H9 (cell line): ENCODE results near the gene SLC26A9. TPM values are rescaled to one million over a fixed set of nuclear protein-coding genes. Genes with fewer than 3 reads are reported as not detected.

ENCODE experiments used
- DNase-seq: peaks from one replicate; pipeline ENCODE4 v3.0.0-alpha.2; 2017
- H2AFZ ChIP-seq: one replicate; pipeline ENCODE4 v1.6.1; 2013; ENCODE audit warnings: mild to moderate bottlenecking, low read length, control low read depth, moderate library complexity
- H2AK5ac ChIP-seq: 2 replicates; pipeline ENCODE4 v1.6.1; 2013; ENCODE audit warnings: low read length, control low read depth, mixed read lengths; ENCODE audit not compliant: insufficient read length
- H2BK120ac ChIP-seq: one replicate; pipeline ENCODE4 v1.6.1; 2013; ENCODE audit warnings: low read depth, mild to moderate bottlenecking, low read length, control low read depth, inconsistent platforms; ENCODE audit not compliant: poor library complexity, severe bottlenecking
- H2BK12ac ChIP-seq: 2 replicates; pipeline ENCODE4 v1.6.1; 2013; ENCODE audit warnings: low read length, control low read depth, mixed read lengths, low read depth; ENCODE audit not compliant: insufficient read length
- H2BK15ac ChIP-seq: 2 replicates; pipeline ENCODE4 v1.6.1; 2013; ENCODE audit warnings: low read depth, low read length, control low read depth
- H2BK20ac ChIP-seq: one replicate; pipeline ENCODE4 v1.6.1; 2013; ENCODE audit warnings: low read depth, mild to moderate bottlenecking, low read length, control low read depth, inconsistent platforms; ENCODE audit not compliant: poor library complexity, severe bottlenecking
- H2BK5ac ChIP-seq: 2 replicates; pipeline ENCODE4 v1.6.1; 2013; ENCODE audit warnings: low read length, control low read depth, mixed read lengths; ENCODE audit not compliant: insufficient read length
- H3K14ac ChIP-seq: 2 replicates; pipeline ENCODE4 v1.6.1; 2013; ENCODE audit warnings: low read length, control low read depth; ENCODE audit not compliant: insufficient read depth
- H3K18ac ChIP-seq: 2 replicates; pipeline ENCODE4 v1.6.1; 2013; ENCODE audit warnings: low read depth, mild to moderate bottlenecking, mixed read lengths, low read length, control low read depth; ENCODE audit not compliant: insufficient read length
- H3K23ac ChIP-seq: 2 replicates; pipeline ENCODE4 v1.6.1; 2013; ENCODE audit warnings: low read length, control low read depth, mixed read lengths, low read depth; ENCODE audit not compliant: insufficient read length
- H3K23me2 ChIP-seq: 2 replicates; pipeline ENCODE4 v1.6.1; 2013; ENCODE audit warnings: low read depth, mild to moderate bottlenecking, mixed read lengths, low read length, control low read depth; ENCODE audit not compliant: insufficient read length, poor library complexity, severe bottlenecking
- H3K27ac ChIP-seq: 2 replicates; pipeline ENCODE4 v1.5.1; 2013; ENCODE audit warnings: low read length, control low read depth, mixed read lengths, low read depth; ENCODE audit not compliant: insufficient read length
- H3K27me3 ChIP-seq: 2 replicates; pipeline ENCODE4 v1.6.1; 2013; ENCODE audit warnings: low read length, control low read depth, inconsistent platforms; ENCODE audit not compliant: insufficient read depth
- H3K4ac ChIP-seq: 2 replicates; pipeline ENCODE4 v1.6.1; 2013; ENCODE audit warnings: low read depth, mild to moderate bottlenecking, control low read depth, inconsistent platforms, low read length, moderate library complexity
- H3K4me1 ChIP-seq: 2 replicates; pipeline ENCODE4 v1.6.1; 2013; ENCODE audit warnings: low read length, control low read depth, inconsistent platforms; ENCODE audit not compliant: insufficient read depth
- H3K4me2 ChIP-seq: 2 replicates; pipeline ENCODE4 v1.6.1; 2013; ENCODE audit warnings: low read length, control low read depth, mixed read lengths; ENCODE audit not compliant: insufficient read length, insufficient read depth
- H3K56ac ChIP-seq: 2 replicates; pipeline ENCODE4 v1.6.1; 2013; ENCODE audit warnings: low read depth, mild to moderate bottlenecking, mixed read lengths, low read length, control low read depth; ENCODE audit not compliant: insufficient read length
- H3K79me1 ChIP-seq: 2 replicates; pipeline ENCODE4 v1.6.1; 2013; ENCODE audit warnings: low read depth, mild to moderate bottlenecking, moderate library complexity, low read length, control low read depth, inconsistent platforms; ENCODE audit not compliant: insufficient read depth, poor library complexity, severe bottlenecking
- H3K79me2 ChIP-seq: 2 replicates; pipeline ENCODE4 v1.6.1; 2013; ENCODE audit warnings: low read length, control low read depth, inconsistent platforms; ENCODE audit not compliant: insufficient read depth
- H3K9ac ChIP-seq: 2 replicates; pipeline ENCODE4 v1.6.1; 2013; ENCODE audit warnings: low read length, control low read depth, mixed read lengths; ENCODE audit not compliant: insufficient read length; ENCODE audit errors: extremely low read depth
- H3K9me3 ChIP-seq: one replicate; pipeline ENCODE4 v1.6.1; 2013; ENCODE audit warnings: low read depth, low read length, inconsistent platforms; ENCODE audit not compliant: control insufficient read depth
- H3T11ph ChIP-seq: one replicate; pipeline ENCODE4 v1.6.1; 2013; ENCODE audit warnings: mild to moderate bottlenecking, low read length, control low read depth, inconsistent platforms
- H4K20me1 ChIP-seq: one replicate; pipeline ENCODE4 v1.6.1; 2013; ENCODE audit not compliant: control insufficient read depth, insufficient read length, insufficient read depth
- H4K5ac ChIP-seq: 2 replicates; pipeline ENCODE4 v1.6.1; 2013; ENCODE audit warnings: low read depth, mild to moderate bottlenecking, mixed read lengths, low read length, control low read depth; ENCODE audit not compliant: insufficient read length
- H4K8ac ChIP-seq: replicated peaks from 2 replicates; pipeline ENCODE4 v1.6.1; 2013; ENCODE audit warnings: low read length, control low read depth, mixed read lengths, low read depth; ENCODE audit not compliant: insufficient read length
- H4K91ac ChIP-seq: 2 replicates; pipeline ENCODE4 v1.6.1; 2013; ENCODE audit warnings: low read depth, mild to moderate bottlenecking, moderate library complexity, mixed read lengths, low read length, control low read depth; ENCODE audit not compliant: insufficient read length
- H3K27ac Mint-ChIP-seq, 3 experiments: 2 replicates in 2 of 3; 3 replicates in 1 of 3; pipeline ENCODE4 v1.8.0; 2020 to 2021; ENCODE audit warnings: mixed read lengths in 3 of 3, mild to moderate bottlenecking in 1 of 3, moderate library complexity in 1 of 3
- H3K27me3 Mint-ChIP-seq: 2 replicates; pipeline ENCODE4 v1.8.0; 2021; ENCODE audit warnings: low read depth, mild to moderate bottlenecking, moderate library complexity, mixed read lengths
- H3K36me3 Mint-ChIP-seq, 3 experiments: 2 replicates in 2 of 3; 3 replicates in 1 of 3; pipeline ENCODE4 v1.8.0; 2020 to 2021; ENCODE audit warnings: low read depth in 3 of 3, mixed read lengths in 3 of 3; ENCODE audit not compliant: insufficient read depth in 1 of 3
- H3K4me1 Mint-ChIP-seq, 2 experiments: 2 replicates each; pipeline ENCODE4 v1.8.0; 2020; ENCODE audit warnings: mixed read lengths in 2 of 2
- H3K4me3 Mint-ChIP-seq, 2 experiments: 2 replicates in 1 of 2; 3 replicates in 1 of 2; pipeline ENCODE4 v1.8.0; 2020 to 2021; ENCODE audit warnings: mild to moderate bottlenecking in 2 of 2, mixed read lengths in 2 of 2, moderate library complexity in 1 of 2
- H3K9me3 Mint-ChIP-seq, 2 experiments: 2 replicates in 1 of 2; 3 replicates in 1 of 2; pipeline ENCODE4 v1.8.0; 2020; ENCODE audit warnings: mild to moderate bottlenecking in 2 of 2, mixed read lengths in 2 of 2, moderate library complexity in 1 of 2
- WGBS: extraction: QIAGEN DNeasy Blood & Tissue Kit; methylation state at CpG from one replicate; pipeline ENCODE4 v1.1.7; 2013; ENCODE audit warnings: missing lambda C conversion rate, low lambda C conversion rate, mixed read lengths; ENCODE audit not compliant: insufficient read length; ENCODE audit errors: extremely low coverage; 5-methylcytosine and 5-hydroxymethylcytosine counted together
- total RNA-seq: library from RNA; stranded (reverse); gene quantifications from 2 replicates; pipeline ENCODE4 v1.2.1, GENCODE V29; 2021
- TF ChIP-seq, protein P1 (sequence below): fragments of 200-600 bp; sonication (generic); conservative IDR thresholded peaks from 3 replicates; pipeline ENCODE4 v1.8.0; 2021; ENCODE audit warnings: antibody characterized with exemption, mild to moderate bottlenecking

The SLC26A9 gene
- total RNA-seq, 1 experiment from 2014 or later, result not detected

DNA sequence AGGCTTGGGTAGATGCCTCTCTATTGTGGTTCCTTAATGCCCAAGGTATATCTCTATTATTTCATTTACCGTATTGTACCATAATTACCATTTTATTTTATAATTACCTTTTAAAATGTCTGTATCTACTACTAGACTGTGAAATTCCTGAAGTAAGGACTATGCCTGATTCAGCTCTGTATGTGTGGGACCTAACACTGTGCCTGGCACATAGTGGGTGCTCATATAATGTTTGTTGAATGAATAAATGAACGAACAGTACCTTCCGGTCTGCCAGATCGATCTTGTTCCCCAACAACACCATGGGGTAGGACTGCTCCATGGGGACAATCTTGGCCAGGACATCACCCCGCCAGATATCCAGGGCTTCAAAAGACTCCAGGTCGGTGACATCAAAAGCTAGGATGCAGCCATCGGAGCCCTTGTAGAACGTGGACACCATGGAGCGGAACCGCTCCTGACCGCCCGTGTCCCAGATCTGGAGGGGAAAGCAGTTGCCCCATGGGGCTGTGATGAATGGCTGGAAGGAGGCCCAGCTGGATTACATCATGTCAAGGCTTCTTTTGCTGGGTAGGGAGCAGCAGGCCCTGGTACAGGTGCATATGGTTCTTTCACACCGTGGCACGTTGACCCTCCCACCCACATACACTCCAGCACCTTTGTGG lies 49.1 kb upstream of the SLC26A9 start:
- no peak overlapping the region for H3K14ac ChIP-seq
- H3K4me2 ChIP-seq, result no peak overlapping the region
- H4K5ac ChIP-seq, result no peak overlapping the region
- no peaks in the 10 kb centered on the region for H3K79me1 ChIP-seq
- Mint-ChIP-seq H3K27me3 (peaks cover 28% of the 10 kb centered on the region), H3K9me3 (no peaks in the 10 kb centered on the region), H3K4me3 (no peak overlapping the region), H3K36me3 (no peaks in the 10 kb centered on the region; a peak in 1 of 7 replicates), H3K4me1 (peaks cover 20 to 24% of the 10 kb centered on the region in 2 experiments), H3K27ac (no peak overlapping the region)
- no peak overlapping the region for H3K27ac ChIP-seq
- H3K9me3 ChIP-seq, result no peaks in the 10 kb centered on the region
- H3K79me2 ChIP-seq, result no peaks in the 10 kb centered on the region
- H3K56ac ChIP-seq, result no peak overlapping the region
- H2BK20ac ChIP-seq, result no peak overlapping the region
- no peaks in the 10 kb centered on the region for H3K23me2 ChIP-seq
- H2BK5ac ChIP-seq, result no peak overlapping the region
- H2AK5ac ChIP-seq, result no peak overlapping the region
- H3K9ac ChIP-seq, result no peak overlapping the region
- no peak overlapping the region for H3K18ac ChIP-seq
- no peak overlapping the region for H2BK12ac ChIP-seq
- TF ChIP-seq, protein P1, sequence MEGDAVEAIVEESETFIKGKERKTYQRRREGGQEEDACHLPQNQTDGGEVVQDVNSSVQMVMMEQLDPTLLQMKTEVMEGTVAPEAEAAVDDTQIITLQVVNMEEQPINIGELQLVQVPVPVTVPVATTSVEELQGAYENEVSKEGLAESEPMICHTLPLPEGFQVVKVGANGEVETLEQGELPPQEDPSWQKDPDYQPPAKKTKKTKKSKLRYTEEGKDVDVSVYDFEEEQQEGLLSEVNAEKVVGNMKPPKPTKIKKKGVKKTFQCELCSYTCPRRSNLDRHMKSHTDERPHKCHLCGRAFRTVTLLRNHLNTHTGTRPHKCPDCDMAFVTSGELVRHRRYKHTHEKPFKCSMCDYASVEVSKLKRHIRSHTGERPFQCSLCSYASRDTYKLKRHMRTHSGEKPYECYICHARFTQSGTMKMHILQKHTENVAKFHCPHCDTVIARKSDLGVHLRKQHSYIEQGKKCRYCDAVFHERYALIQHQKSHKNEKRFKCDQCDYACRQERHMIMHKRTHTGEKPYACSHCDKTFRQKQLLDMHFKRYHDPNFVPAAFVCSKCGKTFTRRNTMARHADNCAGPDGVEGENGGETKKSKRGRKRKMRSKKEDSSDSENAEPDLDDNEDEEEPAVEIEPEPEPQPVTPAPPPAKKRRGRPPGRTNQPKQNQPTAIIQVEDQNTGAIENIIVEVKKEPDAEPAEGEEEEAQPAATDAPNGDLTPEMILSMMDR, result no peak
- H4K8ac ChIP-seq, result no peak overlapping the region
- no peak overlapping the region for H3K4ac ChIP-seq
- H4K91ac ChIP-seq, result no peak overlapping the region
- no peak for DNase-seq
- no peak overlapping the region for H2BK120ac ChIP-seq
- no peak overlapping the region for H2AFZ ChIP-seq
- no peak overlapping the region for H3K23ac ChIP-seq
- H3T11ph ChIP-seq, result no peak overlapping the region
- H3K27me3 ChIP-seq, result peaks cover 6% of the 10 kb centered on the region; the same call in 1 of the 2 replicates
- H4K20me1 ChIP-seq, result no peaks in the 10 kb centered on the region
- no peaks in the 10 kb centered on the region for H3K4me1 ChIP-seq
- no peak overlapping the region for H2BK15ac ChIP-seq
- no CpG with 5 or more reads among the region's 14 CpGs for WGBS
